Measurements from ENCODE around the gene GLG1.

Gene GLG1

GRCh38 chr16:74455213-74455612 lies 151.7 kb downstream of the GLG1 start:
- DNase-seq (ENCODE audit: extremely low spot score) = no peak
- TF ChIP-seq, protein P1, sequence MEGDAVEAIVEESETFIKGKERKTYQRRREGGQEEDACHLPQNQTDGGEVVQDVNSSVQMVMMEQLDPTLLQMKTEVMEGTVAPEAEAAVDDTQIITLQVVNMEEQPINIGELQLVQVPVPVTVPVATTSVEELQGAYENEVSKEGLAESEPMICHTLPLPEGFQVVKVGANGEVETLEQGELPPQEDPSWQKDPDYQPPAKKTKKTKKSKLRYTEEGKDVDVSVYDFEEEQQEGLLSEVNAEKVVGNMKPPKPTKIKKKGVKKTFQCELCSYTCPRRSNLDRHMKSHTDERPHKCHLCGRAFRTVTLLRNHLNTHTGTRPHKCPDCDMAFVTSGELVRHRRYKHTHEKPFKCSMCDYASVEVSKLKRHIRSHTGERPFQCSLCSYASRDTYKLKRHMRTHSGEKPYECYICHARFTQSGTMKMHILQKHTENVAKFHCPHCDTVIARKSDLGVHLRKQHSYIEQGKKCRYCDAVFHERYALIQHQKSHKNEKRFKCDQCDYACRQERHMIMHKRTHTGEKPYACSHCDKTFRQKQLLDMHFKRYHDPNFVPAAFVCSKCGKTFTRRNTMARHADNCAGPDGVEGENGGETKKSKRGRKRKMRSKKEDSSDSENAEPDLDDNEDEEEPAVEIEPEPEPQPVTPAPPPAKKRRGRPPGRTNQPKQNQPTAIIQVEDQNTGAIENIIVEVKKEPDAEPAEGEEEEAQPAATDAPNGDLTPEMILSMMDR (IDR thresholded peaks at IDR 0.05; ENCODE audit: control extremely low read depth, extremely low read depth, low read depth, missing control alignments) = no peak
- POLR2A ChIA-PET = no interaction called here
- CTCF ChIA-PET = no interaction called here

- TF ChIP-seq, protein P1 (IDR thresholded peaks at IDR 0.05; ENCODE audit: control extremely low read depth, extremely low read depth, low read depth, missing control alignments) = no peak
- ChIA-PET CTCF (no interaction called here), POLR2A (interaction anchor here (1.2 kb wide), 1 partner anchor 8 kb away, joined by 3 read pairs; no protein-coding TSS in a partner anchor)
These were observed 154.8 kb downstream of the GLG1 start for GRCh38 chr16:74451951-74452758.

GRCh38 chr16:74450967-74451760 lies 155.8 kb downstream of the GLG1 start:
- TF ChIP-seq, protein P1 (IDR thresholded peaks at IDR 0.05; ENCODE audit: control extremely low read depth, extremely low read depth, low read depth, missing control alignments) = no peak
- DNase-seq (ENCODE audit: extremely low spot score) = no peak
- POLR2A ChIA-PET = interaction anchor here (1.2 kb wide), 1 partner anchor 9 kb away, joined by 3 read pairs; no protein-coding TSS in a partner anchor
- CTCF ChIA-PET = no interaction called here

More at GRCh38 chr16:74451951-74452758, 154.8 kb downstream of the GLG1 start:
- DNase-seq (ENCODE audit: extremely low spot score) = peak; percentile 58

DNA sequence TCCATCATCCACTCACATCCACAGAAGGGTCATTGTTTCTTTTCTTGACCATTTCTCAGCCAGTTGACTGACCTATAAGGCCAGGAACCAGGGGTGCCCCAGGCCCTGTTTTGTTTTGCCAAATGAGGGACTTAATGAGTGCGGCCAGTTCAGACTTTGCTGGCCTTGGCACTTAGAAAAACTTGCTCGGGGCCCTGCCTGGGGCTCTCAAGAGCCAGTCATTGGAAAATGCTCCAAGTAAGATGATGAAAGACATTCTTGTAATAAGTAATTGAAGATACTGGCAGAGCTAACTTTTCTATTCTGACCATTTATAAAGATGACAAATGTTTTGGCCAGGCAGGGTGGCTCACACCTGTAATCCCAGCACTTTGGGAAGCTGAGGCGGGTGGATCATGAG lies 156.7 kb downstream of the GLG1 start:
- ChIA-PET POLR2A (no interaction called here), CTCF (interaction anchor here (1.2 to 1.3 kb wide), 2 partner anchors 25 to 153 kb away, joined by 3 read pairs; partner anchors contain the start of gene PSMD7)
- TF ChIP-seq, protein P1 (IDR thresholded peaks at IDR 0.05; ENCODE audit: control extremely low read depth, extremely low read depth, low read depth, missing control alignments) = no peak
- DNase-seq (ENCODE audit: extremely low spot score) = no peak

- DNase-seq (ENCODE audit: extremely low spot score) = no peak
- TF ChIP-seq, protein P1 (IDR thresholded peaks at IDR 0.05; ENCODE audit: control extremely low read depth, extremely low read depth, low read depth, missing control alignments) = no peak
- CTCF ChIA-PET = interaction anchor here (1.0 to 1.3 kb wide), 3 partner anchors 25 to 173 kb away, joined by 3 read pairs; partner anchors contain the start of gene PSMD7
- POLR2A ChIA-PET = no interaction called here
These were observed 157.4 kb downstream of the GLG1 start for GRCh38 chr16:74449470-74449869.

GRCh38 chr16:74448990-74449389 lies 157.9 kb downstream of the GLG1 start:
- no peak for DNase-seq (ENCODE audit: extremely low spot score)
- TF ChIP-seq, protein P1 (IDR thresholded peaks at IDR 0.05; ENCODE audit: control extremely low read depth, extremely low read depth, low read depth, missing control alignments) = no peak
- CTCF ChIA-PET = interaction anchor here (1.0 to 1.3 kb wide), 3 partner anchors 17 to 174 kb away, joined by 3 read pairs; no protein-coding TSS in a partner anchor
- POLR2A ChIA-PET = no interaction called here
